IPS-18a (cell line): ENCODE results near the gene PLAGL2.

Experiments
- H3K27ac ChIP-seq: one replicate; pipeline ENCODE4 v1.5.1; 2013; ENCODE audit warnings: low read length
- H3K27me3 ChIP-seq: one replicate; pipeline ENCODE4 v1.6.1; 2013; ENCODE audit warnings: mild to moderate bottlenecking, low read length; ENCODE audit not compliant: control insufficient read depth, insufficient read depth
- H3K36me3 ChIP-seq: one replicate; pipeline ENCODE4 v1.6.1; 2013; ENCODE audit warnings: low read depth, low read length; ENCODE audit not compliant: control insufficient read depth
- H3K4me1 ChIP-seq: one replicate; pipeline ENCODE4 v1.6.1; 2013; ENCODE audit warnings: low read depth, low read length; ENCODE audit not compliant: control insufficient read depth
- H3K4me3 ChIP-seq: one replicate; pipeline ENCODE4 v1.5.1; 2013; ENCODE audit warnings: low read length
- H3K9ac ChIP-seq: one replicate; pipeline ENCODE4 v1.6.1; 2013; ENCODE audit warnings: mild to moderate bottlenecking, low read length, moderate library complexity
- H3K9me3 ChIP-seq: one replicate; pipeline ENCODE4 v1.6.1; 2013; ENCODE audit warnings: low read depth, low read length; ENCODE audit not compliant: control insufficient read depth

PLAGL2 gene

GRCh38 chr20:32229251-32229747, 21.8 kb upstream of the PLAGL2 start:
- Histone ChIP-seq H3K4me1 (no peaks in the 10 kb centered on the region), H3K27me3 (no peaks in the 10 kb centered on the region), H3K4me3 (no peak overlapping the region), H3K36me3 (peaks cover 34% of the 10 kb centered on the region), H3K27ac (no peak overlapping the region), H3K9me3 (no peaks in the 10 kb centered on the region), H3K9ac (no peak overlapping the region)

- Histone ChIP-seq H3K4me1 (no peaks in the 10 kb centered on the region), H3K9me3 (no peaks in the 10 kb centered on the region), H3K36me3 (peaks cover 36% of the 10 kb centered on the region), H3K27me3 (no peaks in the 10 kb centered on the region), H3K4me3 (no peak overlapping the region), H3K9ac (no peak overlapping the region), H3K27ac (no peak overlapping the region)
Observed at GRCh38 chr20:32227744-32228688, 20.5 kb upstream of the PLAGL2 start.

GRCh38 chr20:32227306-32227705, 19.8 kb upstream of the PLAGL2 start:
- H3K9ac ChIP-seq, result no peak overlapping the region
- H3K36me3 ChIP-seq, result peaks cover 37% of the 10 kb centered on the region
- H3K27me3 ChIP-seq, result no peaks in the 10 kb centered on the region
- no peak overlapping the region for H3K27ac ChIP-seq
- no peaks in the 10 kb centered on the region for H3K9me3 ChIP-seq
- no peak overlapping the region for H3K4me3 ChIP-seq
- no peaks in the 10 kb centered on the region for H3K4me1 ChIP-seq

GRCh38 chr20:32226391-32226790, 18.8 kb upstream of the PLAGL2 start:
- Histone ChIP-seq H3K9me3 (no peaks in the 10 kb centered on the region), H3K4me1 (no peaks in the 10 kb centered on the region), H3K27me3 (no peaks in the 10 kb centered on the region), H3K4me3 (no peak overlapping the region), H3K9ac (no peak overlapping the region), H3K27ac (no peak overlapping the region), H3K36me3 (peaks cover 33% of the 10 kb centered on the region)

GRCh38 chr20:32224463-32224862, 16.9 kb upstream of the PLAGL2 start:
- Histone ChIP-seq H3K4me3 (no peak overlapping the region), H3K9ac (no peak overlapping the region), H3K27ac (no peak overlapping the region), H3K27me3 (no peaks in the 10 kb centered on the region), H3K36me3 (peaks cover 46% of the 10 kb centered on the region), H3K4me1 (no peaks in the 10 kb centered on the region), H3K9me3 (no peaks in the 10 kb centered on the region)

- peaks cover 71% of the 10 kb centered on the region for H3K36me3 ChIP-seq
- H3K4me1 ChIP-seq, result no peaks in the 10 kb centered on the region
- H3K9ac ChIP-seq, result no peak overlapping the region
- no peaks in the 10 kb centered on the region for H3K27me3 ChIP-seq
- H3K9me3 ChIP-seq, result no peaks in the 10 kb centered on the region
- H3K27ac ChIP-seq, result no peak overlapping the region
- H3K4me3 ChIP-seq, result no peak overlapping the region
Observed at GRCh38 chr20:32218156-32218900, 10.8 kb upstream of the PLAGL2 start.

- peaks cover 66% of the 10 kb centered on the region for H3K36me3 ChIP-seq
- H3K4me1 ChIP-seq, result no peaks in the 10 kb centered on the region
- H3K27ac ChIP-seq, result no peak overlapping the region
- H3K4me3 ChIP-seq, result no peak overlapping the region
- no peaks in the 10 kb centered on the region for H3K27me3 ChIP-seq
- no peaks in the 10 kb centered on the region for H3K9me3 ChIP-seq
- H3K9ac ChIP-seq, result no peak overlapping the region
Observed at GRCh38 chr20:32216179-32217142, 8.9 kb upstream of the PLAGL2 start.

- no peak overlapping the region for H3K4me3 ChIP-seq
- no peaks in the 10 kb centered on the region for H3K9me3 ChIP-seq
- H3K9ac ChIP-seq, result no peak overlapping the region
- no peak overlapping the region for H3K27ac ChIP-seq
- no peaks in the 10 kb centered on the region for H3K27me3 ChIP-seq
- peaks cover 65% of the 10 kb centered on the region for H3K36me3 ChIP-seq
- H3K4me1 ChIP-seq, result no peaks in the 10 kb centered on the region
Observed at GRCh38 chr20:32215729-32216128, 8.2 kb upstream of the PLAGL2 start.

- no peaks in the 10 kb centered on the region for H3K9me3 ChIP-seq
- no peak overlapping the region for H3K9ac ChIP-seq
- peaks cover 66% of the 10 kb centered on the region for H3K36me3 ChIP-seq
- H3K4me1 ChIP-seq, result no peaks in the 10 kb centered on the region
- H3K27ac ChIP-seq, result no peak overlapping the region
- H3K27me3 ChIP-seq, result no peaks in the 10 kb centered on the region
- no peak overlapping the region for H3K4me3 ChIP-seq
Observed at GRCh38 chr20:32215147-32215546, 7.6 kb upstream of the PLAGL2 start.

GRCh38 chr20:32213870-32214269, 6.3 kb upstream of the PLAGL2 start:
- Histone ChIP-seq H3K4me1 (no peaks in the 10 kb centered on the region), H3K36me3 (peaks cover 60% of the 10 kb centered on the region), H3K27ac (no peak overlapping the region)

More at GRCh38 chr20:32213870-32214269, 6.3 kb upstream of the PLAGL2 start:
- Histone ChIP-seq H3K4me3 (no peak overlapping the region), H3K27me3 (no peaks in the 10 kb centered on the region), H3K9ac (no peak overlapping the region), H3K9me3 (no peaks in the 10 kb centered on the region)
